Hematopoietic multipotent progenitor cell treated with erythropoietin and hydrocortisone succinate and interleukin-3 and kit ligand, for 15 days (in vitro differentiated cells): ENCODE data around the gene F9.
"Not testable (repeated sequence)": the region's sequence is repeated elsewhere in the genome, so short reads cannot be mapped to it uniquely, and the experiment has no call there.

Source experiments
- DNase-seq: peaks from one replicate; pipeline ENCODE4 v3.0.0-alpha.2; 2015; ENCODE audit warnings: low spot score

Gene F9

DNA sequence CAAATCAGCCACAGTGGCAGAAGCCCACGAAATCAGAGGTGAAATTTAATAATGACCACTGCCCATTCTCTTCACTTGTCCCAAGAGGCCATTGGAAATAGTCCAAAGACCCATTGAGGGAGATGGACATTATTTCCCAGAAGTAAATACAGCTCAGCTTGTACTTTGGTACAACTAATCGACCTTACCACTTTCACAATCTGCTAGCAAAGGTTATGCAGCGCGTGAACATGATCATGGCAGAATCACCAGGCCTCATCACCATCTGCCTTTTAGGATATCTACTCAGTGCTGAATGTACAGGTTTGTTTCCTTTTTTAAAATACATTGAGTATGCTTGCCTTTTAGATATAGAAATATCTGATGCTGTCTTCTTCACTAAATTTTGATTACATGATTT lies at the start of gene F9:
Gene F9, plus strand, starts transcription at position 190 of the 400 bp plus-strand sequence. Its CDS starts 26 bp downstream, at position 216.
- DNase-seq = no peak

DNA sequence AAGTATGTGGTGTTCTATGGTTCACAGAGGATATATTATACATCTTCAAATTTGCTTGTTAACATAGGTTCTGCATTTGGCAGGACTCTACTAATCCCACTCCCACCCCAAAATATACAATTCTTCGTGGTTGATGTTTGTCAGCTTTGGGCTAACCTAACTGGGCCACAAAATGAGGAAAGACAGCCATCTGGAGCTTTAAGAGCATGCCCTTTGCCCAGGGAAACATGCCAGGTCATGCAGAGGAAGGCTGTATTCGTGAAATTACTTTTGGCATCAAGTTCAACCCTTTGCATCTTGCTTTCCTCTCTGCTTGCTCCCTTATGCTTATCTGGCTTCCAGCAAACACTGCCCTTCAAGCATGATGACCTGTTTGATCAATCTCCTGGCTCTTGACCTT lies 46.8 kb upstream of the F9 start:
- no peak for DNase-seq

DNA sequence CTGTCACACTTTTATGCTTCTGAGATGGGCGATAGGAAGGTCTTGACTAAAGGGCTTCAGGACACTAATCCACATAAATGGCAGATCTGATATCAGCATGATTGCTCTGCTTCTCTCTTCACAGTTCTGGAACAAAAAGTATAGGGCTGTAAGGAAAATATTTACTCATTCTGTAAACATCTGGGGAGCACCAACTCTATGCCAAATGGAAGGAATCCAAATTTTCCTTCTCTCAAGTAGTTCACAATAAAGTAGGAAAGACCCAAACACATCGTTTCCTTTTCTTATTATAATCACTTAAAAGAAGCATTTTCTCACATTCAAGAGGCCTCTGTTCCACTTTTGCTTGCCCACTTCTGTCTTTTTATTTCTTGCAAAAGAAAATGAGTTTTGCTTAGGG lies 45.9 kb upstream of the F9 start:
- DNase-seq = no peak

DNA sequence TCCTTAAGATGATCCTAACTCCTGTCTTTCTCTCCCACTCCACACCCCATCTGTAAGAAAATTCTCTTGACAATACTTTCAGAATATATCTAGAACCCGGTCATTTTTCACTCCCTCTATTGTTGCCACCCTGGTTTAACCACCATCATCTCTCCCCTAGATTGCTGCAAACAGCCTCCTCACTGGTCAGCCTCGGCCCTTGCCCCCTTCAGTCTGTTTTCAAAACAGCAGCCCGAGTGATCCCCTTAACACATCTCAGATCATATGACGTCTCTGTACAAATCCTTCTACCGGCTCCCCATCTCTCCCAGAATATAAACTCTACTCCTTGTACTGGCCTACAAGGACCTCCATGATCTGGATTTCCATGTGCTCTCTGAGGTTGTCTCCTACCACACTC lies 35.2 kb upstream of the F9 start:
- no peak for DNase-seq

DNA sequence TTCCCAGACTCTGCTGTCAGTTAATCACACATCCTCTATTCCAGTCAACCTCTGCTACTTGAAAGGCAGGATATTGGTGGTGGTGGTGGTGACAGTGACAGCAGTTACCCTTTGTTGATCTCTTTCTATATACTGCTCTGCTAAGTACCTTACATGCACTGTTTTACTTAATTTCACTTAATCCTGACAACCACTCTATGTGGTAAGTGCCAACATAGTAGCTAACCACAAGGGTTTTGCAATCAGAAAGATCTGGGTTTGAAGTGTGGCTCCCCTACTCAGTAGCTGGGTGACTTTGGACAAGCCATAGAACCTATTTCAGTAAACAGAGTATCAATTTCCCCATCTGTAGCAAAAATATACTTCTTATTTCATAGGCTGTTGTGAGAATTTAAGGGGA lies 24.2 kb upstream of the F9 start:
- DNase-seq = no peak

DNA sequence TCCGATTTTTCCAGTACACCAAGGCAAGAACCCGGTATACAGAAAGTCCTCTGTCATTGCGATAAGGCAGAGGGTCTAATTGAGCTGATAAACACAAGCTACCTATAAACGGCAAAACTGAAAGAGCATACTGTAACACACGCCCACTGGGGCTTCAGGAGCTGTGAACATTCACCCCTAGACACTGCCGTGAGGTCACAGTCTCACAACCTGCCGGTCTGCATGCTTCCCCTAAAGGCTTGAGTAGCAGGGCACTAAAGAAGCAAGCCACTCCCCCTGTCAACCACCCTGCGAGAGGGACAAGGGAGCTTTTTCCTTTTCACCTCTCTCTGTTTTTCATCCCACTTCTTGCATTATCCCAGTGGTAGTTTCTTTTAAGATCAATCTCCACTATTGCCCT lies 22.4 kb upstream of the F9 start:
- DNase-seq = no peak

DNA sequence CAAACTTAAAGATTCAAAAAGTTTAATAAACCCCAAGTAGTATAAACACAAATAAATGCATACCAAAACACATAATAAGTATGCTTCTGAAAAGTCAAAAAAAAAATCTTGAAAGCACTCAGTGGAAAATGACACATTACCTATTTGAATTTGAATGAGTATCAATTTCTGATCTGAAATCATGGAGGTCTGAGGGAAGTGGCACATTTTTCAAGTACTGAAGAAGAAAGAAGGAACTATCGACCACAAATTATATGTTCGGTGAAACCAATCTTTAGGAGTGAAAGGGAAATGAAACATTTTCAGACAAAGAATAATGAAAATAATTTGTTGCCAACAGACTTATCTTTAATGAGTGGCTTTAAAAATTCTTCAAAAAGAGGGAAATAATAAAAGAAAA lies 12.1 kb upstream of the F9 start:
- no peak for DNase-seq

DNA sequence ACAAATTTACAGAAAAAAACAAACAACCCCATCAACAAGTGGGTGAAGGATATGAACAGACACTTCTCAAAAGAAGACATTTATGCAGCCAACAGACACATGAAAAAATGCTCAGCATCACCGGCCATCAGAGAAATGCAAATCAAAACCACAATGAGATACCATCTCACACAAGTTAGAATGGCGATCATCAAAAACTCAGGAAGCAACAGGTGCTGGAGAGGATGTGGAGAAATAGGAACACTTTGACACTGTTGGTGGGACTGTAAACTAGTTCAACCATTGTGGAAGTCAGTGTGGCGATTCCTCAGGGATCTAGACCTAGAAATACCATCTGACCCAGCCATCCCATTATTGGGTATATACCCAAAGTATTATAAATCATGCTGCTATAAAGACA lies 1.7 kb upstream of the F9 start:
- not testable (repeated sequence) for DNase-seq

DNA sequence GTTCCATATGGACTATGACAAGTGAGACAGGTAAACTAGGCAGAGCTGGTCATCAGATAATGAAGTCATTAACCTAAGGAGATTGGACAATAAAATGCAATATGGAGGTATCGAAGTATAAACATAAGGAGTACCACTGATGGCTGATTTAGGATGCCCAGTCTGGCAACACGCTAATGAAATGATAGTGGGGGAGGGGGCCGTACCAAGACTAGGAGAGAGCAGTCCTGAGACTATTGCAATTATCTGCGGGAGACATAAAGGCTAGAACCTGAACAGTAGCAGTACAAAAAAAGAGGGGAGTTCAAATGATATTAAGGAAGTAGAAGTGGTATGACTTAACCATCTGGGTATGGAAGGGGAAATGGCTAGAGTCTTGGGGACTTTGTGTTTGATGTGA lies 2.3 kb downstream of the F9 start:
- DNase-seq = no peak

DNA sequence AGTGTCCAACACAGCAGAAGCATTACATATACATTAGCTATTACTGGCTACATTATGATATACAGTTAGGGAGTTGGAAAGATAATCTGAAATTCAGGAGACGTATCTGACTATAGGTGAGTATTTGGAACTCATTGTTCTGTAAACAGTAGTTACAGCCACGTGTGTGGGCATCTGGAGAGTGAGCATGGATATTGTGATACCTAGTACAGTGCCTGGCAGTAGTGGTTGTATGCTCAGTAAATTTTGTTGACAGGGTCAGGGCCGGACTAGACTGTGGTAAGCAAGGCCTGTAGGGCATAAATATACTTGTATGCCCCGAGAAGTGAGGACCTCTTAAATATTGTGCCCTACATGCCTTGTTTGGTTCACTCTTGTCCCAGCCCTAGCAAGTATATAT lies 2.9 kb downstream of the F9 start:
- DNase-seq = no peak

DNA sequence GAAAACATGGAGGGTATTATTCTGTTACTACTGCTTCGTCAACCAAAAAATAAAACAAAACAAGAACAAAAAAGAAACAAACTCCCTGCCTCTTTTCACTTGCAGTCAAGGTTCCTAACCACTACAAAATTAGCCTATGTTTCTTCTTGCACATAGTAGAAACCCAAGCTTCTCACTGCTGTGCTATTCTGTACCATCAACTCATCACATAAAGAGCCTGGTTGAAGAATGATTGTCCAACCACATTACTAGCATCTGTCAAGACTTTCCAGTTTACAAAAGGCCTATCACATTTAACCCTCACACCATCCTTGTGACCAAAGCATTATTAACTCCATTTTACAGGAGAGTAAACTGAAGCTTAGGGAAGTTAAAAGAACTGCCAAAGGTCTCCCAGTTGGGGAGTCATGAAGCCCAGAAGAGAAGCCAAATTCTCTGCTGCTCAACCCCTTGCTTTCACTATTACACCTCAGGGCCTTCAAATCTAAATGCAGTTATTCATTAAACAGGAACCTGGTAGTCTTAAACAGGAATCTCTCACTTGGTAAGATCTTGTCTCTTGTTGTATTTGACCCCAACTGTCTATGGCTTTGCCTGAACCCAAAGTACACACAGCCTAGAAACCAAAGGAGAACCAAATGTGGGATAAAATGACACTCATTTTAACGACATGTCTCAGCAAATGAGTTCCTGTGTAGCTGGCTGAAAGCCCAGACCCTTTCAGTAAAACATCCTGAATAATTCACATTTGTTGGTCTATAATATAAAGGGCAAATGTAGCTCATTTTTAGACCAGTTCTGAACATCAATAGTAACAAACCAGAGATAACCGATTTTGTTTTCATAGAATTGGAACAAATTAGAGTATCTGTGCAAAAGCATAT lies 8.6 kb downstream of the F9 start:
- DNase-seq = no peak

DNA sequence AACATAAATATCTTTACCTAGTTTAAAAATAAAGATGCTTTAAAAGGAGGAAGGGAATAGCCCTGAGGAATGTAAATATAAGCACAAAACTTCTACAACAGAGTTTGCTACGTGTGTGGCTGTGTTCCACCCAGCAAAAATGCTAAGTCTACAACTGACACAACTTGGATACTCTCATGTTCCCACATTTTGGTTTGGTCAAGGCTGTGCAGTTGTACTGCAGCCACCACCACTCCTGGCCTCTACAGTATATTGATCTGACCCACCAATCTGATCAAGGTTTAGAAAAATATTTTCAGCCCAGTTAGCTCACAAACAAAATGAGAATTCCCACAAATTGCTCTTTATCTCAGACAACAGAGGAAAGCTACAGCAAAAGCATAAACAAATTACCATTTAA lies 12.1 kb downstream of the F9 start:
- no peak for DNase-seq

DNA sequence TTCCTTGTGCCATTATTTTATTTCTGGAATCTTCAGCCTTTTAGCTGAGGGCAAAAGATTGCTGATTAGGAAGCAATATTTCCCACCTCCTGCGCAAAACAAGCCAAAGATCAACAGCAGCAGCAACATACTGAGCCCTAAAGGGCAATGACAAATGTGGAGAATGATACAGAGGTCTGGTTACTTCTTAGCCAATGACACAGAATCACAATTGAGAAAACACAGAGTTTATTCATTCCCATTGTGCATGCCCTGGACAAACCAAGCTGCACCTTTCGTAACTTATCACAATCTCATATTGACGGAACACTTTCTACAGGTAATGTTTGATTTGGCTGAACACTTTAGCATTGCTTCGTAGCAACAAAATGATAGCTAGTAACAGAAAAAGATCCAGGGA lies 13.4 kb downstream of the F9 start:
- DNase-seq = no peak

DNA sequence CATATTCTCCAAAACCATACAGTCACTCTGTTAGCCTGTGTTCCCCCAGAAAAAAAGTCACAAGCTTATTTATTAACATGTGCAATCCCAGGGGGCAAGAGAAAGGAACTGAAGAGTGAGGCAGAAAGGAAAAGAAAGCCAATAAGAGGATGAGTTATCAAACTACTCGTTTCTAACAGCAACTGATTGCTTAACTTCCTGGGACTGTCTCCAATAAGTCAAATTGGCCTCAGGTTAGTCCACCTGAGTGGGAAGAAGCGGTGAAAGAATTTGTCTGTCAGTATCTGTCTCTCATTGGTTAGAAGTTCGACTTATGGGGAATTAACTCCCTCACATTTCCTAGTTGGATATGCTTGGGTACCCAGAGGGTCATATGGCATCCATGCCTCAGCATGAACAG lies 14.1 kb downstream of the F9 start:
- DNase-seq = no peak

DNA sequence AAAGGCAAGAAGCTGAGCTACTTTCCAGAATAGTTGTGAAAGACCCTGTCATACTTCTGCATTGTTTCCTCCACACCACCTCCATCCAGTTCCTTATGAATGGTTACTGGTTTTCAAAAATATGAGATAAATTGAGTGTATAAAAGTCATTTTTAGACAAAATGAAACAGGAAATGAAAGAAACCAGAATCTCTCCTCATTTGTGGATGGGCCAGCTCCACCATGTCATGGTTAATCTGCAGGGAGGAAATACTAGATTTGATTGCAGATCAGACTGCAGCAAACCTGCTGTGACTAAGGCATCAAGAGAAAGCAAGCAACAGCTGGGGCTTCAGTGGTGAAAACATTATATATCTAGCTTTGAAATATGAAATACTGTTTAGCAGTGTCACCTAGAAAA lies 23.8 kb downstream of the F9 start:
- DNase-seq = no peak

DNA sequence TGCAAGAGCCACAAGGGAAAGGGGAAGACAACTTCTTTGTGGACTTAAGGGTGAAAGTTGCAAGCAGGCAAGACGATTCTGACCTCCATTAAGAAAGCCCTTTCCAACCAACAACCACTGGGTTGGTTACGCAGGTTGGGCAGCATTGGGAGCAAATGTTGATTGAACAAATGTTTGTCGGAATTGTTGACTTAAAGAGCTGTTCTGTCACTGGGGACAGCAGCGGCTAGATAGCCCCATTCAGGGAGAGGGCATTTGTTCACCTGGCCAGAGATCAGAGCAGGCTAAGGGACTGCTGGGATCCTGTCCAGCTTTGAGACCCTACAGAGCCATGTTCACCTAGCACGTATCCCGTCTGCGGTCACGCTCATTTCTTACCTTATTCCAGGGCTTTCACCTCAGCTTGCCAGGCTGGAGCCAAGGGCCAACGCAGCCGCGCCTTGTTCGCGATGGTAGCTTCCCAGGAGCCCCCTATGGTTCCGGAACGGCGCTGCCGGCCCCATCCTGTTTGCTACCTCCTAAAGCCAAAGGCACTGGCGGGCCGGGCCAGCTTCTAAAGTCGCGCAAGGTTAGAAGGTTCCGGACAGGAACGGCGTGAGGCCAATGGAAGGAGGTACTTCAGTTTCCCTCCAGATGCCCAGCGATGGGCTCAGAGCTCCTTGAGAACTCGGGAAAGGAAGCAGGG lies 24.6 kb downstream of the F9 start:
- DNase-seq = no peak

DNA sequence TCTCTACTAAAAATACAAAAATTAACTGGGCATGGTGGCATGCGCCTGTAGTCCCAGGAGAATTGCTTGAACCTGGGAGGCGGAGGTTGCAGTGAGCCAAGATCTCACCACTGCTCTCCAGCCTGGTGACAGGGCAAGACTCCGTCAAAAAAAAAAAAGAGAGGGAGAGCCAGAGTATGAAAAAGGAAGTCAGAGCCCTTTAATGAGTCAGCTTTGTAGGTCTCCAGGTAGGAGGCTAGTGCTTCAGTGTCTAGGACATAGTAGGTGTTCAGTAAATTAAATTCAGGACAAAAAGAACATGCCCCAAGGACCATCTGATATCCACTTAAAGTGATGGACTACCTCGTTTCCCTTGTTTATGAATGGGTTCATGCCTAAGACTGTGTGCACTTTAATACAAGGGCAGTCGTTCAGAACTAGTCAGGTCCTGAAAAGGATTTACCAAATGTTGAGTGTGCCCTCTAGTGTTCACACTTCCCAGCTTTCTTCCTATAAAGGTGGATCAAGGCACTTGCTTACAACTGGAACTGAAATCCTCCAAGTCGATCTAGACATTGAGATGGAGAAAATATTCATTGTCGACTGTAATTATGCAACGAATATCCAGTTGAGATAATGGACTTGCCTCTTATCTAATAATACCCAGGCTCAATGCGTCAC lies 29.0 kb downstream of the F9 start:
- DNase-seq = no peak

DNA sequence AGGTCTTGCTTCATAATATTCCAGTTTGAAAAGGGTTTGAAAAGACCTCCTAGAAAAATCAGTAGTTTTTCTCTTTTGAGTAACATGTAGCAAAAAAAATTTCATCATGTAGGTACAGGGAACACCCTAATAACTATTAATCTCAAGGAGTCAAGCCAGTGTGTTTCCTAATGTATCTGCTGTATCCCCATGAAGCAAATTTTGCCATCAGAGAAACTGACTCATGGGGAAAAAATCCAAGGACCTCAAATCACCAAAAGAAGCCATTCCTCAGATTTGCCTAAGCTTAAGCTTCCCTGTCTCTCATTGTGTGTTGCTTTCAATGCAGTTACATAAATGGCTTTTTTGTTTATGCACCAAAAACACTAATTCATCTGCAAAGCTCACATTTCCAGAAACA lies 29.7 kb downstream of the F9 start:
- DNase-seq = no peak

DNA sequence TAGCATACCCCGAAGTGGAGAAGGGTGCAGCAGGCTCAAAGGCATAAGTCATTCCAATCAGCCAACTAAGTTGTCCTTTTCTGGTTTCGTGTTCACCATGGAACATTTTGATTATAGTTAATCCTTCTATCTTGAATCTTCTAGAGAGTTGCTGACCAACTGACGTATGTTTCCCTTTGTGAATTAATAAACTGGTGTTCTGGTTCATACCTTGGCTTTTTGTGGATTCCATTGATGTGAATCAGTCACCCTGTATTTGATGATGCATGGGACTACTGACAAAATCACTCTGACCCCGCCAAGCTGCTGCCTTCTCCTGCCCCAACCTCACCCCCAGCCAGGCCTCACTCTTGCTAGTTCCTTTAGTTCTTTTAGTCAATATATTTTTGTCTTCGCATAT lies 32.7 kb downstream of the F9 start:
- DNase-seq = no peak

DNA sequence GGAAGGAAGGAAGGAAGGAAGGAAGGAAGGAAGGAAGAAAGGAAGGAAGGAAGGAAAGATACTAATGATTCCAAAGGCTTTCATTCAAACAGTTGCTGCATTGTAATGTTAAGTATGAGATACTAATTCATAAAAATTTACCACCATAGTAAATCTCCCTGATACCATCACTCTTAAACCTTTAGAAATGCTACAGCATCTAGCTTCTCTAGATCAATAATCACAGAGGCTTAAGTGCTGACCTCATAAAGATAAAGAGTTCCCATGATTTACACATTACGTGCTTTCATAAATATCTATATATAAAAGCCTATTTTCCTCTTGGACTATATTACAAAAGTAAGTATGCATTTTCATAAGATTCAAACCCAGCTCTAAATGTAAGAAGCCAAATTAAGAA lies 36.4 kb downstream of the F9 start:
- DNase-seq = no peak

DNA sequence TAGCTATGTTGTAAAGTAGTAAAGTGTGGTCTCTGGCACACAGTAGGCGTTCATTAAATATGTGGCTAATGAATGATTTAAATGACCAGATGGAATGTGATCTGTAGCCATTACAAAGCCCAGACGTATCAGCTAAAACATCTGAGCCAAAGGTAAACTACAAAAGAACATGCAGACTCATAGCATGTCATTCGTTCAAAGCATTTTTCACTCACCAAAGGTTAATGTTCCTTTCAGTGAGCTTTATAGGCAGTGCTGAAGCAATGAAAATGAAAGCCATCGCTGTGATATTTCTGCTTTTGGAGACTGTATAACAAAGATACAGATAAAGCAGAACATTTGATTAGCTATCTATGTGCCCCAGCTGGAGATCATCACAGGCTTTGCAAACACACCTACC lies 50.5 kb downstream of the F9 start:
- DNase-seq = no peak

DNA sequence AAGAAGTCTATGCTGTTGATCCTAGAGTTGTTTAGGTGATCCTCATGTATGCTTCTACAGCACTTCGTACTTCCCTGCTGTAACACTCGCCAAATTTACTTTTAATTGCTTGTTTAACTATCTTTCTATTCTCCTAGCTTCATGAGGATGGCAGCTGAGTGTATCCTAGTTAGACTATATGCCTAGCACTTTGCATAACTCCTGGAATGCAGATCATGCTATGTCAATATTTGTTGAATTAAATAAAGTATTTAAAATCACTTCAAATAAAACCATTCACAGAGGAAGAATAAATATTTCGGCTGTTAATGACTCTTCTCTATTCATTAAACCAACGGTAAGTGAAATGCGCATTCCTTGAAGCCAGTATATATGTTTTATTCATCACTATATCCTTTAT lies 55.1 kb downstream of the F9 start:
- DNase-seq = no peak

DNA sequence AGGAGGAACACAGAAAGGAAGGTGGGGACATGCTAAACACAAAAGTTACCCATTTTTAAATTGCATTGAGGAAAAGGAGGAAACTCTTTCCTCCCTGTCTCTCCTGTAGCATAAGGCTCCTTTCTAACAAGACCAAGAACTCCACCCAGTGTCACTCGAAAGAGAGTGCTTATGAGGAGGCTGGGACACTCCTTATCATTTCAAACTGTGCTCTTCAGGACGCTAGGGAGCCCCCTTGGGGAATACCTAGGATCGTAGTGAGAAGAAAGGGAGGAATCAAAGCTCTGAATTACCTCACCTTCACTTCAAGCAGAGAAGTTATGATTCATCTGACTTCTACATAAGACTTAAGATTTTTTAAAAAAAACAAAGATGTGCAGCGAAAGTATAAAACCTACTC lies 65.5 kb downstream of the F9 start:
- DNase-seq = no peak
